ENCODE results near the gene TMEM238. TPM values are rescaled to one million over a fixed set of nuclear protein-coding genes. Genes with fewer than 3 reads are reported as not detected.

TMEM238 gene
- total RNA-seq, 1 experiment from 2014 or later, result 18.1 TPM

GRCh38 chr19:55339889-55340783 is 44.0 kb downstream of the TMEM238 start:
- CTCF ChIA-PET, result interaction anchor here (0.5 to 1.8 kb wide), 22 partner anchors 8 to 314 kb away, joined by 3 to 30 read pairs (median 4); partner anchors contain the start of genes HSPBP1, ISOC2, PPP6R1 and SYT5
- no peak for TF ChIP-seq CTCF (IDR thresholded peaks at IDR 0.05; ENCODE audit: insufficient read depth in 1 of 2, low read depth in 1 of 2, low read length in 1 of 2, severe bottlenecking in 1 of 2, unreplicated experiment in 1 of 2)
- intact Hi-C loops (cut with micrococcal nuclease; ENCODE audit: unreplicated experiment), result loop anchor here (1.0 to 2.0 kb wide), 7 partner anchors 14 to 174 kb away; partner anchors contain the start of genes COX6B2, DNAAF3, HSPBP1 and PPP6R1
- peak; percentile 41 to 51 for DNase-seq
- H3K36me3 Mint-ChIP-seq (ENCODE audit: insufficient read depth, unreplicated experiment), result peaks cover 33% of the 10 kb centered on the region
- no peaks in the 10 kb centered on the region for H3K9me3 ChIP-seq
- peaks cover 10% of the 10 kb centered on the region; the same call in 1 of the 2 replicates for H3K4me1 ChIP-seq
- H3K4me3 ChIP-seq (ENCODE audit: low read depth, low read length), result peak overlapping the region; percentile 67
- peak overlapping the region; percentile 95 for H3K27ac Mint-ChIP-seq (ENCODE audit: unreplicated experiment)
- TSS peak; percentile 40 for BruUV-seq (replicated peaks)
- no peaks in the 10 kb centered on the region for H3K27me3 ChIP-seq (replicated peaks; ENCODE audit: control insufficient read depth, insufficient read depth, low read length)
- POLR2A ChIA-PET, result interaction anchor here (0.6 to 1.8 kb wide), 27 partner anchors 9 to 314 kb away, joined by 3 to 29 read pairs (median 6); partner anchors contain the start of genes DNAAF3, FIZ1, HSPBP1 and ISOC2
- H3K4me1 Mint-ChIP-seq (ENCODE audit: low read depth, unreplicated experiment), result peaks cover 14% of the 10 kb centered on the region
- H3K27me3 Mint-ChIP-seq (ENCODE audit: insufficient read depth, unreplicated experiment), result no peaks in the 10 kb centered on the region
- peak overlapping the region; percentile 91 for H3K4me3 Mint-ChIP-seq (ENCODE audit: unreplicated experiment)
- H3K36me3 ChIP-seq (ENCODE audit: control insufficient read depth, insufficient read depth, low read length), result peaks cover 3% of the 10 kb centered on the region; the same call in 1 of the 2 replicates
- H3K9me3 Mint-ChIP-seq (ENCODE audit: unreplicated experiment), result no peaks in the 10 kb centered on the region

- peak; percentile 100 for DNase-seq
- intact Hi-C loops (cut with micrococcal nuclease; ENCODE audit: unreplicated experiment), result loop anchor here (1.0 to 2.0 kb wide), 7 partner anchors 15 to 173 kb away; partner anchors contain the start of genes COX6B2, DNAAF3, HSPBP1 and PPP6R1
- H3K27ac Mint-ChIP-seq (ENCODE audit: unreplicated experiment), result peak within 1 kb of the TSS; percentile 95
- H3K4me3 Mint-ChIP-seq (ENCODE audit: unreplicated experiment), result peak within 1 kb of the TSS; percentile 91
- no TSS peak for BruUV-seq (replicated peaks)
- H3K27me3 Mint-ChIP-seq (ENCODE audit: insufficient read depth, unreplicated experiment), result no peaks in the 10 kb centered on the region
- ChIA-PET CTCF (interaction anchor here (0.5 to 1.8 kb wide), 23 partner anchors 9 to 315 kb away, joined by 3 to 30 read pairs (median 4); partner anchors contain the start of genes HSPBP1, ISOC2, PPP6R1 and SYT5), POLR2A (interaction anchor here (0.5 to 1.8 kb wide), 30 partner anchors 8 to 315 kb away, joined by 3 to 29 read pairs (median 6); partner anchors contain the start of genes DNAAF3, FIZ1, HSPBP1 and ISOC2)
- Histone ChIP-seq H3K4me1 (peaks cover 10% of the 10 kb centered on the region; the same call in 1 of the 2 replicates), H3K27me3 (replicated peaks; ENCODE audit: control insufficient read depth, insufficient read depth, low read length) (no peaks in the 10 kb centered on the region), H3K4me3 (ENCODE audit: low read depth, low read length) (peak within 1 kb of the TSS; percentile 67), H3K36me3 (ENCODE audit: control insufficient read depth, insufficient read depth, low read length) (peaks cover 3% of the 10 kb centered on the region; the same call in 1 of the 2 replicates), H3K9me3 (no peaks in the 10 kb centered on the region)
- H3K36me3 Mint-ChIP-seq (ENCODE audit: insufficient read depth, unreplicated experiment), result peaks cover 33% of the 10 kb centered on the region
- peaks cover 14% of the 10 kb centered on the region for H3K4me1 Mint-ChIP-seq (ENCODE audit: low read depth, unreplicated experiment)
- no peaks in the 10 kb centered on the region for H3K9me3 Mint-ChIP-seq (ENCODE audit: unreplicated experiment)
- TF ChIP-seq CTCF (IDR thresholded peaks at IDR 0.05; ENCODE audit: insufficient read depth in 1 of 2, low read depth in 1 of 2, low read length in 1 of 2, severe bottlenecking in 1 of 2, unreplicated experiment in 1 of 2), result peak in 1 of 2 experiments; percentile 43
Observed at GRCh38 chr19:55339105-55339888, 44.8 kb downstream of the TMEM238 start, which contains the start of gene KMT5C. Gene KMT5C, plus strand, starts transcription at chr19:55339876. Its CDS starts 2,061 bp downstream, at chr19:55341937.
